ENCODE results near the gene SSMEM1.
"Not testable (repeated sequence)": the region's sequence is repeated elsewhere in the genome, so short reads cannot be mapped to it uniquely, and the experiment has no call there.

Gene SSMEM1

DNA sequence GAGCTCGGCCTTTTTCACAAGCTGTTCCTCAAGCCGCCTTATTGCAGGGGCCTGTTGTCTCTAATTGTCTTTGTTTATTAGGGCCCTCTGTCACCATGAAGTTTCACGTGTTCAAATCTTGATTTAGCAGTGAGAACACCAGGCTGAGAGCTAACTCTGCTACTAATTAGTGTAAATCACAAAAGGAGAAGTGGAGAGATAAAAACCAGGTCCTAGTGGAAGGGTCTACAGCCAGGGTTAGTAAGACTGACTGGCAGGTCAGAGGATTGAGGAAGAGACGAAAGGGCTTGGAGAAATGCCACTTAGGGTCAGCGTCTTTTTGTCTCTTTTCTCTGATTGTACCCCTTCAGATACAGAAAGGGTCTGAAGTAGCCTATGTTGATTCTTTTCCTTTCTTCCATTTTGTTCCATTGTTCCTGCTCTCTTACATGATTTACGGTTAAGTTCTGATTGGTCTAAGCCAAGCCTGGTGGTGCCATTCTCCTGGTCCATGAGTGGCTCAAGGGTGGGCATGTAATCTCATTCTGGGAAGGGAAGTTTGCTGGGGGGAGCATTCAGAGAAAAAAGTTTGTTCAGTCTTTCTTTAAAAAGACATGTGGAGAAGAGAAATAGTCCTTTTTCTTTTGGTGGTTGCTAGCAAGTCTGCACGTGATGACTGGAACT, 21.3 kb downstream of the SSMEM1 start:
- TF ChIP-seq, protein P1, sequence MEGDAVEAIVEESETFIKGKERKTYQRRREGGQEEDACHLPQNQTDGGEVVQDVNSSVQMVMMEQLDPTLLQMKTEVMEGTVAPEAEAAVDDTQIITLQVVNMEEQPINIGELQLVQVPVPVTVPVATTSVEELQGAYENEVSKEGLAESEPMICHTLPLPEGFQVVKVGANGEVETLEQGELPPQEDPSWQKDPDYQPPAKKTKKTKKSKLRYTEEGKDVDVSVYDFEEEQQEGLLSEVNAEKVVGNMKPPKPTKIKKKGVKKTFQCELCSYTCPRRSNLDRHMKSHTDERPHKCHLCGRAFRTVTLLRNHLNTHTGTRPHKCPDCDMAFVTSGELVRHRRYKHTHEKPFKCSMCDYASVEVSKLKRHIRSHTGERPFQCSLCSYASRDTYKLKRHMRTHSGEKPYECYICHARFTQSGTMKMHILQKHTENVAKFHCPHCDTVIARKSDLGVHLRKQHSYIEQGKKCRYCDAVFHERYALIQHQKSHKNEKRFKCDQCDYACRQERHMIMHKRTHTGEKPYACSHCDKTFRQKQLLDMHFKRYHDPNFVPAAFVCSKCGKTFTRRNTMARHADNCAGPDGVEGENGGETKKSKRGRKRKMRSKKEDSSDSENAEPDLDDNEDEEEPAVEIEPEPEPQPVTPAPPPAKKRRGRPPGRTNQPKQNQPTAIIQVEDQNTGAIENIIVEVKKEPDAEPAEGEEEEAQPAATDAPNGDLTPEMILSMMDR (IDR thresholded peaks at IDR 0.05), result no peak
- H3K27ac ChIP-seq, result no peak overlapping the region
- no peak overlapping the region for H3K4me3 ChIP-seq (ENCODE audit: low read depth in 1 of 2, low read length in 1 of 2)
- no peaks in the 10 kb centered on the region for H3K36me3 ChIP-seq
- no peaks in the 10 kb centered on the region for H3K9me3 ChIP-seq
- no peaks in the 10 kb centered on the region for H3K27me3 ChIP-seq
- H3K4me1 ChIP-seq (ENCODE audit: control insufficient read depth in 1 of 2, insufficient read depth in 1 of 2, low read depth in 1 of 2, low read length in 1 of 2), result no peaks in the 10 kb centered on the region

DNA sequence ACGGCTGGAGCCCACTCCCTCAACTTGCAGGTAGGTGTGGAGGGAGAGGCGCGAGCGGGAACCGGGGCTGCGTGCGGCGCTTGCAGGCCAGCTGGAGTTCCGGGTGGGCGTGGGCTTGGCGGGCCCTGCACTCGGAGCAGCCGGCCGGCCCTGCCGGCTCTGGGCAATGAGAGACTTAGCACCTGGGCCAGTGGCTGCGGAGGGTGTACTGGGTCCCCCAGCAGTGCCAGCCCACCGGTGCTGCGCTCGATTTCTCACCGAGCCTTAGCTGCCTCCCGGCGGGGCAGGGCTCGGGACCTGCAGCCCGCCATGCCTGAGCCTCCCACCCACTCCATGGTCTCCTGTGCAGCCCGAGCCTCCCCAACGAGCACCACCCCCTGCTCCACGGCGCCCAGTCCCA, 22.3 kb downstream of the SSMEM1 start:
- H3K36me3 ChIP-seq; H3K4me3 ChIP-seq (ENCODE audit: low read depth in 1 of 2, low read length in 1 of 2); H3K9me3 ChIP-seq; H3K4me1 ChIP-seq (ENCODE audit: control insufficient read depth in 1 of 2, insufficient read depth in 1 of 2, low read depth in 1 of 2, low read length in 1 of 2); H3K27ac ChIP-seq; H3K27me3 ChIP-seq: not testable (repeated sequence)

DNA sequence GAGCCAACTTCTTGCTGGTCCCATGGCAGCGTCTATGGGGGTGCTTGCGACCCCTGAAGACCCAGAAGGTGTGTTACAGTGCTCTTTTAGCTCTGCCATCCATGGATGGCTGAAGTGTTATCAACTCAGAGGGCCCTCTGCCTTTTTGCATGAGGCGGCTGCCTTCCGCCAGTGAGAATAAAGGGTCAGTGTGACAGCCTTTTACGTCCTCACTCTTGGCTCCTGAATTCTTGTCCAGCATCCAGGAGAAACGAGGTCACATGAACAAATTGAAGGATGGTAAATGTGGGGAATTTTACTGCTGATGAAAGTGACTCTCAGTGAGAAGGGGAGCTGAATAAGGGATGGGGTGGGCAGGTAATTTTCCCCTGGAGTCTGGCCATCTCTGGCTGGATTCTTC, 24.1 kb downstream of the SSMEM1 start:
- Histone ChIP-seq H3K36me3 (no peaks in the 10 kb centered on the region), H3K27me3 (no peaks in the 10 kb centered on the region), H3K9me3 (no peaks in the 10 kb centered on the region), H3K27ac (no peak overlapping the region), H3K4me1 (ENCODE audit: control insufficient read depth in 1 of 2, insufficient read depth in 1 of 2, low read depth in 1 of 2, low read length in 1 of 2) (no peaks in the 10 kb centered on the region), H3K4me3 (ENCODE audit: low read depth in 1 of 2, low read length in 1 of 2) (no peak overlapping the region)
- TF ChIP-seq, protein P1 (IDR thresholded peaks at IDR 0.05), result no peak

DNA sequence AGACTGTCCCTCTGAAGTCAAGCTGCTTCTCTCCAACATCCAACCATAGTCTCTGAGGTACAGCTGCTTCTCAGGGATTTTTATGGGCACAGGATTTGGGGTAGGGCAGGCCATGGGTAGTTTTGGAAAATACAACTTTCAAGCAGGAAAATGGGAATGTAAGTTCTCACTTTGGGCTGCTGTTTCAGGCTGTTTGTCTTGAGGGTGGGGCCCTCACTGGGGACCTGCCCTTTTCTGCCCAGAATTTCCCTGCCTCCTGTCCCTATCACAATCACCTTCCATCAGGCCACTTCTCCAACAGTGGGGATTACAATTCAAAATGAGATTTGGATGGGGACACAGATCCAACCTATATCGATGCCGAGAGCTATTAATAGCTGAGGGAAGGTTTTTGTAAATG, 24.5 kb downstream of the SSMEM1 start:
- no peaks in the 10 kb centered on the region for H3K27me3 ChIP-seq
- TF ChIP-seq, protein P1 (IDR thresholded peaks at IDR 0.05), result no peak

DNA sequence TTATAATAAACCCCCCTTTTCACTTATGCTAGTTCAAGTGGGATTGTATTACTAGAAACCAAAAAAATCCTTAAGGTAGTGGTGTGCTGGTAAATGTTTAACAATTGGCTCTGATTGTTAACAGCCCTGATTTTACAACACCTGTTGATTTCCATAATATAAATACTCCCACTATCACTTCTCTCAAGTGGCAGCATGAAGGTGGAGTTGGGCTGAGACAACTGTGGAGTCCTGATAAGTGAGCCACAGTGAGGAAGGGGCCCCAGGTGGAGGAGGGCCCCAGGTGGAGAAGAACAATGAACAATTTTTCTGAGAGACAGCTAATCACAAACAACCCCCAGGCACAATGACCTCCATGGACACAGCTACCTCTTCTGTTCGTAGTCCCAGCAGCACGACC, 26.4 kb downstream of the SSMEM1 start:
- Histone ChIP-seq H3K27me3 (no peaks in the 10 kb centered on the region), H3K36me3 (no peaks in the 10 kb centered on the region), H3K27ac (no peak overlapping the region), H3K4me1 (ENCODE audit: control insufficient read depth in 1 of 2, insufficient read depth in 1 of 2, low read depth in 1 of 2, low read length in 1 of 2) (no peaks in the 10 kb centered on the region), H3K9me3 (no peaks in the 10 kb centered on the region), H3K4me3 (ENCODE audit: low read depth in 1 of 2, low read length in 1 of 2) (no peak overlapping the region)
- TF ChIP-seq, protein P1 (IDR thresholded peaks at IDR 0.05), result no peak

More for the DNA sequence above, 24.5 kb downstream of the SSMEM1 start:
- no peaks in the 10 kb centered on the region for H3K36me3 ChIP-seq
- H3K4me3 ChIP-seq (ENCODE audit: low read depth in 1 of 2, low read length in 1 of 2), result no peak overlapping the region
- no peaks in the 10 kb centered on the region for H3K4me1 ChIP-seq (ENCODE audit: control insufficient read depth in 1 of 2, insufficient read depth in 1 of 2, low read depth in 1 of 2, low read length in 1 of 2)
- H3K27ac ChIP-seq, result no peak overlapping the region
- no peaks in the 10 kb centered on the region for H3K9me3 ChIP-seq

DNA sequence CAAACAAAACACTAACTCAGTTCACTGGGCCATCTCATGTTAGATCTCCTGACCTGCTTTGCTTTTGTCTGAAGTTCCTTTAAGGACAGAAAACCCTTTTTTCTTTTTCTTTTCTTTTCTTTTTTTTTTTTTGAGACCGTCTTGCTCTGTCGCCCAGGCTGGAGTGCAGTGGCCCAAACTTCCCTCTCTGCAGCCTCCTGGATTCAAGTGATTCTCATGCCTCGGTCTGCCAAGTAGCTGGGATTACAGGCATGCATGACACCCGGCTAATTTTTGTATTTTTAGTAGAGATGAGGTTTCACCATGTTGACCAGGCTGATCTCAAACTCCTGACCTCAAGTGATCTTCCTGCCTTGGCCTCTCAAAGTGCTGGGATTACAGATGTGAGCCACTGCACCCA, 28.7 kb downstream of the SSMEM1 start:
- not testable (repeated sequence) for H3K4me1 ChIP-seq (ENCODE audit: control insufficient read depth in 1 of 2, insufficient read depth in 1 of 2, low read depth in 1 of 2, low read length in 1 of 2); H3K9me3 ChIP-seq; H3K4me3 ChIP-seq (ENCODE audit: low read depth in 1 of 2, low read length in 1 of 2); H3K36me3 ChIP-seq; H3K27me3 ChIP-seq; H3K27ac ChIP-seq

DNA sequence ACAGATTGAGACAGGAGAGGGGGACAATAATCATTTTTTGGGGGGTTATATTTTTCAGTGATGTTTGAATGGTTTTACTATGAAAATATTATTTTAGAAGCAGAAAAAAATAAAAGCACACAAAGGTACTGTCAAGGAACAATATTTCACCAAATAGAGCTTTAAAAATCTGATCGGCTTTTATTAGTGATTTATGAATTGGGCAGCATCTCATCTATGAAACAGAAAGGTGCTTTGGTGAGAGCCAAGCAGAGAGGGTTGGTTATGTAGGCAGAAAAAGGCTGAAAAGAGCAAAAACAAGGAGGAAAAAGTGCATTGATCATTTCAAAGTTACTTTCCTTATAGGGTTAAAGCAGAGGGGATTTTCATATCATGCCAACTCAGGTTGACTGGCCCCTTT, 32.6 kb downstream of the SSMEM1 start:
- H3K9me3 ChIP-seq, result no peaks in the 10 kb centered on the region
- no peak overlapping the region for H3K4me3 ChIP-seq (ENCODE audit: low read depth in 1 of 2, low read length in 1 of 2)
- no peak overlapping the region for H3K27ac ChIP-seq
- no peaks in the 10 kb centered on the region for H3K4me1 ChIP-seq (ENCODE audit: control insufficient read depth in 1 of 2, insufficient read depth in 1 of 2, low read depth in 1 of 2, low read length in 1 of 2)
- H3K27me3 ChIP-seq, result no peaks in the 10 kb centered on the region
- no peaks in the 10 kb centered on the region for H3K36me3 ChIP-seq
- TF ChIP-seq, protein P1 (IDR thresholded peaks at IDR 0.05), result no peak
